Hepatic stellate cell (primary cell): ENCODE data around the gene FAS.

Source experiments
- DNase-seq: peaks from one replicate; pipeline ENCODE4 v3.0.0; 2011; ENCODE audit warnings: low spot score

The FAS gene

DNA sequence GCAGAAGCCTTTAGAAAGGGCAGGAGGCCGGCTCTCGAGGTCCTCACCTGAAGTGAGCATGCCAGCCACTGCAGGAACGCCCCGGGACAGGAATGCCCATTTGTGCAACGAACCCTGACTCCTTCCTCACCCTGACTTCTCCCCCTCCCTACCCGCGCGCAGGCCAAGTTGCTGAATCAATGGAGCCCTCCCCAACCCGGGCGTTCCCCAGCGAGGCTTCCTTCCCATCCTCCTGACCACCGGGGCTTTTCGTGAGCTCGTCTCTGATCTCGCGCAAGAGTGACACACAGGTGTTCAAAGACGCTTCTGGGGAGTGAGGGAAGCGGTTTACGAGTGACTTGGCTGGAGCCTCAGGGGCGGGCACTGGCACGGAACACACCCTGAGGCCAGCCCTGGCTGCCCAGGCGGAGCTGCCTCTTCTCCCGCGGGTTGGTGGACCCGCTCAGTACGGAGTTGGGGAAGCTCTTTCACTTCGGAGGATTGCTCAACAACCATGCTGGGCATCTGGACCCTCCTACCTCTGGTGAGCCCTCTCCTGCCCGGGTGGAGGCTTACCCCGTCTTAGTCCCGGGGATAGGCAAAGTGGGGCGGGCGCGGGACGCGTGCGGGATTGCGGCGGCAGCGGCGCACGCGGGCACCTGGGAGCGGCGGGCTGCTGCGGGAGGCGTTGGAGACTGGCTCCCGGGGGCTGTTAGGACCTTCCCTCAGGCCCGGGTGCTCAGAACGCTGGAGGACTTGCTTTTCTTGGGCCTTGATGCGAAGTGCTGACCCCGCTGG lies at the start of gene FAS:
Gene FAS, plus strand, starts transcription at position 415 of the 777 bp plus-strand sequence. Its CDS starts 79 bp downstream, at position 494.
- DNase-seq: peak; percentile 61

- no peak for DNase-seq
Measured at GRCh38 chr10:88941026-88941425, 49.6 kb upstream of the FAS start.

- DNase-seq: no peak
Measured at GRCh38 chr10:88943778-88944177, 46.8 kb upstream of the FAS start.

GRCh38 chr10:88944813-88945212 lies 45.8 kb upstream of the FAS start:
- DNase-seq: no peak

DNA sequence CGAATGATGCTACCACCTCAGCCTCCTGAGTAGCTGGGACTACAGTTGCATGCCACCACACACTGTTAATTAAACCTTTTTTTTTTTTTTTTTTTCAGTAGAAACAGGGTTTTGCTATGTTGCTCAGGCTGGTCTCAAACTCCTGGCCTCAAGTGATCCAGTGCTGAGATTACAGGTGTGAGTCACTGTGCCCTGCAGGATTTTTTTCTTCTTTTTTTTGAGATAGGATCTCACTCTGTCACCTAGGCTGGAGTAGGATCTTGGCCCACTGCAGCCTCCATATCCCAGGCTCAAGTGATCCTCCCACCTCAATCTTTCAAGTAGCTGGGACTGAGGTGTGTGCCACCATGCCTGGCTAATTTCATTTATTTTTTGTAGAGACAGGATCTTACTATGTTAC lies 44.4 kb upstream of the FAS start:
- no peak for DNase-seq

DNA sequence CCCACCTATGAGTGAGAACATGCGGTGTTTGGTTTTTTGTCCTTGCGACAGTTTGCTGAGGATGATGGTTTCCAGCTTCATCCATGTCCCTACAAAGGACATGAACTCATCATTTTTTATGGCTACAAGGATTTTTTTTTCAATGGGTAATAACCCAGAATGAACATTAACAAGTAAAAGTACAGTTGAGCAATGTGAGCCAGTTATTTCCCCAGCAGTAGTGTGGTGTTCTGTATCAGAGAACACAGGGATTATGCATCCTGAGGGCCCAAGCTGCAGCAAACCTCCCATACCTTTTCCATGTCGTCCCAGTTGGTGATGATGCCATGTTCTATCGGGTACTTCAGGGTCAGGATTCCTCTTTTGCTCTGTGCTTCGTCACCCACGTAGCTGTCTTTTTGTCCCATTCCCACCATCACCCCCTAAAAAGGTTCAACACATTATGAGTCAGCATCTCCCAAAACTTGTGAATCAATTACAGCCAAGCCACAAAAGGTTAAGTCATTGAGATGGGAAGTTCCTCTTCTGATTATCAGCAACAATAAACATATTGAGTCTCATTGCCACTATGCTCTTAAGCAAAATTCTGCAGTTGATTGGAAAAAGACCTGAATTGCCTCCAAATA lies 43.5 kb upstream of the FAS start:
- no peak for DNase-seq

DNA sequence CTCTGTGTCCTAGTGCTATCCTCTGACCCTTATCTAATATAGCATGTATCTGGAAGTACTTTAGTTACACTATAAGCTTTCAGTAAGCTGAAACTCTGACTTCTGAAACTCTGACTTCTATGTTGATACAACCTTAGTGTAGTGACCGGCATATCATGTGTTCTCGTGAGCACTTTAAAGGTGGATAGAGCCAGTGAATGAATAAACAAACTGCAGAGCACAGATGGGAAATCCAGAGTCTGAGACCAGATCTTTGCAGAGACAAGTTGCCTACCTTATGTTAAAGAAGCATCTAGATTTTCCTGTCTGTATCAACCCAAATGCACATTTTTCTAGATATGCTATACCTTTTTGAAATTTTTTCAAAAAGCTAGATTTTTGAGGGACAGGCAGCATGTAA lies 41.5 kb upstream of the FAS start:
- DNase-seq: no peak

DNA sequence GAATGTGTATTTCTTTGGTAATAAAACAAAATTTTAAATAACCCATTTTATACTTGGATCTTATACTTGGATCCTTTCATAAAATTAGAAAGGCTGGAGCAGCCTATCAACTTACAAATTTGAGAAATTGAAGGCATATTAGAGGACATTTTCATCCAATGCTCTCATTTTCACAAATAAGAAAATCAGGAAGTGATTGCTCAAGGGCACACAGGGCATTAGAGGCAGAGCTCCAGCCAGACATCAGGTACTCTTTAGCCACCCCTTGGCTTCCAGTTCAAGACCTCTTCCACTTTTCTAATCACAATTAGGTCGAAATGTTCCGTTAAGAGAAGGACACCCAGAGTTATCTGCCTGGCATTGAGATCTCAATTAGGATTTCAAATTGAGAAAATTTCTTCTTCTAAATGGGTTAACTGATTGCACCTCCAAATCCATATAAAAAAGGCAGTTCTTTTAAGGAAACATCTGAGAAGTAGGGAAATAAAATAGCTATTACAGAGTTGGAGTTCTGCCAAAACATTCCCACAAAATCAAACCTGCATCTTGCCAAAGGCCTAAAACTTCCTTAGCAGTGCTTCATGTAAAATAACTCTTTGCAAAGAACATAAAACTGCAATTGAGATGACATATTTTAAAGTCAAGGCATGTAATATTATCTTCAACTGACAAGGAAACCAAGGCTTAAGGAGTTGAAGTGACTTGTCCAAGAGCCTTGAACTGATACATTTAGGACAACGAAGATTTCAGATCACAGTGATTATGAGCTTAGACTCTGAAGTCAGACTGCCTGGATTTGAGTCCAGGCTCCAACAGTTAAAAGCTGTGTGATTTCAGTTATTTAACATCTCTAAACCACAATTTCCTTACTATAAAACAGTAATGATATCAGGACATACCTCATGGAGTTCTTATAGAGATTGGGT lies 40.4 kb upstream of the FAS start:
- no peak for DNase-seq

GRCh38 chr10:88952647-88953111 lies 37.9 kb upstream of the FAS start, which contains the start of gene ACTA2:
Gene ACTA2, minus strand, starts transcription at chr10:88952773. Its CDS starts 3,843 bp downstream, at chr10:88948930.
- DNase-seq: peak; percentile 47

- DNase-seq: no peak
Measured at GRCh38 chr10:88953662-88954061, 36.9 kb upstream of the FAS start.

DNA sequence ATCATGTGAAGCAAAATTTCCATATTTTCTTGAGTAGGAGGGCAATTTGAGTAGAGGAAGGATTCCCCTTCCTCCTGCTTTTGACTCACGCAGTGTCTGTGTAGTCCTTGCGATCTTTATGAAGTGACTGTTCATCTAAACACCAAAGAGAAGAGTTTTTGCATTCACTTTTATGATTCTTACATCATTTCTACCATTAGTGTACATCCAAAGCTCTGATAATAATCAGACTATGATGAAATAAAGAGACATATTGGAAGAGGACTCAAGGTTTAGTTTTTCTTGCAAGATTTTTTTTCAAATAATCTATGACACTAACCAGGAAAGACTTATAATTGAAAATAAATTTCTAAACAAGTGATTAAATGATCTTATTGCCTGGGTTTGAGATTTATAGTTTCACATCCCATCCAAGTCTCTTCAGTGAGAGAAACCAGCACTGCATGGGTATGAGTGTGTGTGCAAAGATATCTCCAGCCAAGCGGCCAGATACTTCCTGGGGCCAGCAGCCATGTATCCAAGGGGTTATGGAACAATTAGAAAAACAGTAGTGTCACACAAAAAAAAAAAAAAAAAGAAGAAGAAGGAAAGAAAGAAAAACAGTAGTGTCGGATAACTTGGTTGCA lies 36.0 kb upstream of the FAS start:
- no peak for DNase-seq

- no peak for DNase-seq
Measured at GRCh38 chr10:88957381-88957780, 33.2 kb upstream of the FAS start.

DNA sequence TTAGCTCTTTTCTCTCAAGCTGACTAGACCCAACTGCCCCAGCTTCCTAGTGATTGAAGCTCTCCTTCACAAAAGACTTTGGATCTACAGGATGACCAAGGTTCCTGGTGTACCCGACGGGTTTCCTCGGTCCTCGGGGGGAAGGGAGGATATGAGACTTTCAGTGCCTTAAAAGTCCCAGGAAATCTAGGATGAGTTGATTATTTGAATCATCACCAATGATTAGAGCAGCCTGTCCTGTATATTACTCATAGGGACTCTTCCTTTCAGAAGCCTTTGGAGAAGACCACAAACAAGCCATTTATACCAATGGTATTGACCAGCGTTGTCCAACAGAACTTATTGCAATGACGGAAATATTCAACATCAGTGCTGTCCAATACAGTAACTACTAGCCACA lies 31.9 kb upstream of the FAS start:
- no peak for DNase-seq

- DNase-seq: no peak
Measured at GRCh38 chr10:88960802-88961201, 29.8 kb upstream of the FAS start.

DNA sequence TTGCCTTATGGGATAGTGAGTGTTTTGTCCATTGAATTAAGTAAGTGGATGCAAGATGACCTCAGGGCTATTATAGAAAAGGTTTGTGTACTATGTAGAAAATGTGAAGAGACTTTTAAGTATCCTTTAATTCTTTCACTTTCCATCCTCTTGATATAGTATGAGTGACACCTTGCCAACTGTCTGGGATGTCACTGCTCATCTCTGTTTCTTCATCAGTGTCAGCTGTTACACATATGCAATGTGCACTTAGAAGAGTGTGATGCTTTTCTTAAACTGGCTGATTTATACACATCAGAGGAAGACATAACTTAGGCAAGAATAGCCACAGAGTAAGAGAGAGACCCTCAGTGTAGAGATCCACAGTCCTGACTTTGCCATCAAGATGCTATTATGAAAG lies 29.3 kb upstream of the FAS start:
- DNase-seq: no peak

GRCh38 chr10:88962336-88962735 lies 28.3 kb upstream of the FAS start:
- no peak for DNase-seq

DNA sequence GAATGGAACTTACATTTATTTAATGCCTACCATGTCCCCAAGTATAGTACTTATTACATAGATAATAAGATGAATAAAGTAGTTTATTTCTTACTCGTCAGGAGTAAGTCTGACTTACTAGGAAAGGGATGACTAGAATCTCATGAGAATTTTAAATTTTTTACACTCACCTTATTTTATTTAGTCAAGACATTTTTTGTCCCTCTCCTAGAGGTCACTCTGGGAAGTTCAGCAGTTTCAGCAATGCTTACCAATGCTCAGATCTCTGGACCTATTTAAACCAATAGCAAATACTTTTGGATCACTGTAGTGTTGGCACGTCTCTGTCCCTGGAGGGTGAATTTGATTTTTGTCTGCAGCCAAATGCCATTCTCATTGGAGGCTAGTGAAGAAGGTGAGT lies 27.3 kb upstream of the FAS start:
- DNase-seq: no peak

DNA sequence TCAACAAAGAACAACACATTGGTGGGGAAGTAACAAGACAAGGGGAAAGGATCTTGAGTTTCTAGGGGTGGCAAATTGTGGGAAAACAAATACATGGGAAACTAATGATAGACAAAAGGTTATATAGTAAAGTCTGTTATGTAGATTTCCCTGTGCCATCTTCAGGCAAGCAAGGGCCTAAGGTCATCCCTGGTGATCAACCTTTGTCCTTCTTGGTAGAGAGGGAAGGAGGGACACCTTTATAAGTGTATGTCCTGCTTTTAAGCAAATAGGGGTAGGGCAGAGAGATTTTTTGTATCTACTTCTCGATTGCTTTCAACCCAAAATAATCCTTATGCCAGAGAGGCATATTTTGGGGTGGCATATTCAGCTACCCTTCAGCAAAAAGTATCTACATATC lies 26.2 kb upstream of the FAS start:
- DNase-seq: no peak

GRCh38 chr10:88964869-88965415 lies 25.7 kb upstream of the FAS start:
- DNase-seq: no peak

DNA sequence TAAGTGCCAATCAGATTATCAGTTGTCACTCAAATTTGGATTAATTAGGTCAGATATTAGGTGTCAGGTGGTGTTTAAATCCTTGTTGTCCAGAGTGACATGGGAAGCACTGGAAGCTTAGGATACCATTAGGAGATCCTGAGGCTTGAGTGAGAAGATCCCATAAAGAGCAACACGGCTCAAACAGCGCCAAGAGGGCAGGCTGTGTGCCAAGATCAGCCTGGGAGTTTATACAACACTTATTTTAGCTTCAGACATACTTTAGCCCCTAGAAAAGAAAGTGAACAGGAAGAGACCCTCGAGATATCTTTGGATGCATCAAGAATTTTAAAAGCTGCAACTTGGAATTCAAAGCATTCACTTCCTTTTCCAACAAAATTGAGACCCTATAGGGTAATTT lies 23.8 kb upstream of the FAS start:
- no peak for DNase-seq

DNA sequence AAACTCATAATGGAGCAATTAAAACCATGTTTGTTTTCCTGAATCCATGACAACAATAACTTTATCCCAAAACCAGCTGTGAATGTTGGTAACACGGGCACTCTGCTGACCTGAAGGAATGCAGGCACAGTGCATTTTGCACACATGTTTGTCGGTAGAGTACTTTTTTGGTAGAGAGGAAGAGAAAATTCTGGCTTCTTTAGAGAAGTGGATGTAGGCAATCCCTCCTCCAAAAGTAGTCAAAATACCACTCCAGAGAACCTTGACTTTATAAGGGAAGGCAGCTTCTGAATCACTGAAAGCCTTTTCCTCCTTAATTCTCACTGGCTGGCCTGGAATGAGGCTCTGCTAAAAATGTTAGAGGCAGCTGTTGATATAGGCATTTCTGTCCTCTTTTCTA lies 22.2 kb upstream of the FAS start:
- DNase-seq: no peak
